Spleen (tissue), 11 donors: ENCODE measurements around the gene GCK. TPM values are rescaled to one million over a fixed set of nuclear protein-coding genes. Genes with fewer than 3 reads are reported as not detected.
A peak's percentile ranks its signal among the peaks of the same experiment; 100 is the strongest.

Source experiments
- DNase-seq: peaks from one replicate; pipeline ENCODE4 v3.0.0-alpha.2; 2020
- H3K27ac ChIP-seq, 8 donors: fragments of 200-600 bp; sonication (generic) in 7 of 8; 1 replicate in 4 of 8; 2 replicates in 4 of 8; pipeline versions ENCODE4 v1.5.0 to v1.8.0; 2016 to 2021; ENCODE audit warnings: inconsistent platforms in 4 of 8, mild to moderate bottlenecking in 4 of 8, moderate library complexity in 1 of 8
- H3K27me3 ChIP-seq, 7 donors: fragments of 200-600 bp; sonication (generic) in 6 of 7; replicated peaks in 1 of 7; 1 replicate in 4 of 7; 2 replicates in 3 of 7; pipeline versions ENCODE4 v1.5.0 to v1.8.0; 2016 to 2021; ENCODE audit warnings: inconsistent platforms in 3 of 7, mild to moderate bottlenecking in 1 of 7
- H3K36me3 ChIP-seq, 6 donors: fragments of 200-600 bp; sonication (generic) in 5 of 6; 1 replicate in 4 of 6; 2 replicates in 2 of 6; pipeline versions ENCODE4 v1.5.0 to v1.8.0; 2016 to 2021; ENCODE audit warnings: inconsistent platforms in 2 of 6
- H3K4me1 ChIP-seq, 6 donors: fragments of 200-600 bp; sonication (generic) in 5 of 6; 1 replicate in 3 of 6; 2 replicates in 3 of 6; pipeline versions ENCODE4 v1.5.0 to v1.8.0; 2016 to 2021; ENCODE audit warnings: inconsistent platforms in 3 of 6
- H3K4me3 ChIP-seq, 8 donors: fragments of 200-600 bp; sonication (generic) in 7 of 8; 1 replicate in 4 of 8; 2 replicates in 4 of 8; pipeline versions ENCODE4 v1.5.0 to v1.8.0; 2016 to 2021; ENCODE audit warnings: inconsistent platforms in 4 of 8, mild to moderate bottlenecking in 4 of 8, moderate library complexity in 2 of 8
- H3K9me3 ChIP-seq, 8 donors: fragments of 200-600 bp; sonication (generic) in 7 of 8; 1 replicate in 4 of 8; 2 replicates in 4 of 8; pipeline versions ENCODE4 v1.5.0 to v1.8.0; 2016 to 2021; ENCODE audit warnings: inconsistent platforms in 4 of 8
- CTCF ChIP-seq, 11 experiments: fragments of 200-600 bp in 7 of 11; fragments of 450-650 bp in 4 of 11; sonication (generic) in 4 of 11; IDR thresholded peaks in 8 of 11; conservative IDR thresholded peaks in 3 of 11; 1 replicate in 7 of 11; 2 replicates in 4 of 11; pipeline versions ENCODE4 v1.4.0 to v1.8.0; 2016 to 2021; ENCODE audit warnings: antibody characterized with exemption in 11 of 11, inconsistent platforms in 4 of 11, mild to moderate bottlenecking in 1 of 11
- POLR2A ChIP-seq, 3 donors: fragments of 450-650 bp; IDR thresholded peaks; one replicate each; pipeline ENCODE4 v1.5.1; 2017; ENCODE audit warnings: antibody characterized with exemption in 3 of 3, mild to moderate bottlenecking in 1 of 3
- POLR2AphosphoS5 ChIP-seq, 3 donors: sonication (generic); formaldehyde crosslinking; IDR thresholded peaks; one replicate each; pipeline ENCODE4 v1.5.1; 2017; ENCODE audit warnings: antibody characterized with exemption in 3 of 3
- WGBS, 5 donors: extraction: QIAGEN DNeasy Blood & Tissue Kit in 3 of 5; methylation state at CpG; one replicate each; pipeline versions ENCODE4 v1.1.5 to v1.1.7; 2013 to 2018; 5-methylcytosine and 5-hydroxymethylcytosine counted together
- intact Hi-C: fragments of 100-400 bp; cut with DNase I; formaldehyde crosslinking; loops from one replicate; pipeline ENCODE4 v1.15.0; 2023; ENCODE audit warnings: low total_unique reads
- polyA plus RNA-seq, 3 donors: library from polyadenylated mRNA; stranded (reverse); fragments of 200-250 nt; gene quantifications; one replicate each; pipeline ENCODE4 v1.2.1, GENCODE V29; 2013
- total RNA-seq, 7 donors: library from RNA; depleted of rRNA in 3 of 7; stranded (reverse); fragments of >200 nt in 3 of 7; fragmentation: NEBNext Ultra II Directional in 4 of 7; extraction: Animal tissue kit (Norgen Biotek cat#: 25700) in 4 of 7; gene quantifications; one replicate each; pipeline versions ENCODE4 v1.1.0 to v1.2.1, GENCODE V29; 2016 to 2021
- donor health status: healthy with polysubstance abuse.
- donor health status: DM: no; HTN: no; CAD: no; lungs with moderate emphysema.
- donor health status: DM: no; HTN: no; CAD: no.
- donor health status: Bipolar disorder and iron deficiency.
- donor health status: healthy.
- donor health status: DM: no; HTN: no; CAD: no.
- donor health status: DM: yes; HTN: yes; CAD: no.

The GCK gene
- total and polyA plus RNA-seq, 10 donors: 0.29 to 1.7 (median 0.55) TPM; not detected in 3

GRCh38 chr7:44098092-44099068 is 90.9 kb downstream of the GCK start:
- Histone ChIP-seq H3K9me3 (no peaks in the 10 kb centered on the region), H3K27me3 (peaks cover 0 to 4% (median 0%) of the 10 kb centered on the region in 7 donors), H3K4me1 (peaks cover 0 to 74% (median 45%) of the 10 kb centered on the region in 6 donors), H3K4me3 (no peak overlapping the region), H3K36me3 (no peaks in the 10 kb centered on the region), H3K27ac (peak overlapping the region in 6 of 8 donors; percentile 25 to 83 (median 68))
- intact Hi-C loops: no loop called here
- TF ChIP-seq POLR2A (IDR thresholded peaks at IDR 0.05) (no peak), POLR2AphosphoS5 (IDR thresholded peaks at IDR 0.05) (no peak)
- no peak for DNase-seq
- WGBS, 5 donors: 80 to 85% (median 83%) methylated on average over 6 of the region's 6 CpGs

DNA sequence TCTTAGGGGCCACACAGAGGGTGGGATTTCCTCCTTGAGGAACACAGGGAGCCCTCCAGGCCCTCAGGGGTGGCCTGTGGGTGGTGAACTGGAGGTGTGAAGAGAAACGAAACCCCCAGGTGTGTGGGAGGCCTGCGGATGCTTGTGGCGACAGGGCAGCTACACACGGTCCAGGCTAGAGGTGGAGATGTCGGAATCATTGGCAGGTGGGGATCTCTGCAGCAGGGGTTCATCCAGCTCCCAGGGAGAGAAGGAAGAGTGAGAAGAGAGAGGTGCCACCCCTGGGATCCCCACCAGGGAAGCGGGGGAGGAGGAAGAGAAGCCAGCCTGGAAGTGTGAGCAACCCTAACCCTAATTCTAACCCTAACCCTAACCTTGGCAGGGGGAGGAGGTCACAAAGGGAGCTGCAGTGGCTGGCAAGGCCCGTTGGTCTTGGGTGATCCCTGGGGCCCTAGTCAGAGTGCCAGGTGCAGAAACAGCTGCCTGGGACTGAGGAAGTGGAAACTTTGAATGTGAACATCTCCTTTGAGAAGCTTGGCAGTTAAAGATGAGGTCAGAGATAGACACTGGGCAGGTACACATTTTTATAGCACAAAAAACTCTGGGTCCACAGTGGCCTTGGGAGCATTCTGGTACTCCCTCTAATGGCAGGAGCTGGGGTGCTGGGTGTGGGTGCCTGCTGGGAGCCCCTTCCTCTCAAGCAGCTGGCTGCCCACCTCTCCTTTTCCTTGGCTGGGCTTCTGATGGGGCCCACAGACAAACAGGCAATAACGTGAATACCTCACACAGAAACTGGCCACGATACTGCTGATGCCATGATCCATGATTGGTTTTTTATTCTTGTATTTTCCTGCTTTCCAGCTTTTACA is 91.9 kb downstream of the GCK start:
- Histone ChIP-seq H3K4me1 (peaks cover 0 to 70% (median 44%) of the 10 kb centered on the region in 6 donors), H3K4me3 (no peak overlapping the region), H3K27me3 (no peaks in the 10 kb centered on the region), H3K9me3 (no peaks in the 10 kb centered on the region), H3K27ac (peak overlapping the region in 6 of 8 donors; percentile 25 to 83 (median 68)), H3K36me3 (no peaks in the 10 kb centered on the region)
- intact Hi-C loops: no loop called here
- 50 to 70% (median 65%) methylated on average over 9 of the region's 9 CpGs for WGBS, 5 donors
- peak; percentile 82 for DNase-seq
- TF ChIP-seq CTCF (IDR thresholded peaks at IDR 0.05 in 8 of 11, conservative IDR thresholded peaks at IDR 0.05 in 3 of 11): no peak
- peak in 2 of 3 donors; percentile 61 to 65 for TF ChIP-seq POLR2AphosphoS5 (IDR thresholded peaks at IDR 0.05)

DNA sequence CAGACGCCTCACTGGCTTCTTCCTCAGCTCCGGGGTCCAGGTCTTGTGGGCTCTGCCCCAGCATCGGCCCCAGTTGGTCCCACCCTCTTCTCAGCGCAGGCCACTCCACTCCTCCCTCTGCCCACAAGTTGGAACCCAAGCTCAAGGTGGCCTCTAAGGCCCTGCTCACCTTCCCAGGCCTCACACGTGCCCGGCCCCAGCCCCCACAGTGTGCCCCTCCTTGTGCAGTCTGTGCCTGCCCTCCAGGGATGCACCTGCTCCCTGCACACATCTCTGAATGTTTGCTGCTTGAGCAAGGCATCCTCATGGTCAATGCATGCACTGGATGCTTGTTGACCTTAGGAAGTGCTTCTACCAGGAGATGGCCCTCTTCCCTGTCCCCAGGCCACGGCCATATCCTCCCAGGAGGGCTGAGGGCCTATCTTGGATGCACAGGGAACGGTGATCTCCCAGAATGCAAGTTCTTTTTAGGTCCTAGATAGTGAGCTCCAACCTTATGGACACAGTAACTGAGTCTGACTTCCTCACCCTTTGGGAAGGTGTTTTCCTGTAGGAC is 92.8 kb downstream of the GCK start:
- Histone ChIP-seq H3K27ac (peak overlapping the region in 4 of 8 donors; percentile 66 to 83 (median 71)), H3K27me3 (no peaks in the 10 kb centered on the region), H3K4me1 (peaks cover 0 to 65% (median 42%) of the 10 kb centered on the region in 6 donors), H3K4me3 (no peak overlapping the region), H3K9me3 (no peaks in the 10 kb centered on the region), H3K36me3 (no peaks in the 10 kb centered on the region)
- WGBS, 5 donors: 72 to 79% (median 77%) methylated on average over 7 to 8 of the region's 8 CpGs
- TF ChIP-seq POLR2AphosphoS5 (IDR thresholded peaks at IDR 0.05) (no peak), POLR2A (IDR thresholded peaks at IDR 0.05) (no peak), CTCF (IDR thresholded peaks at IDR 0.05 in 8 of 11, conservative IDR thresholded peaks at IDR 0.05 in 3 of 11) (no peak)
- no peak for DNase-seq
- intact Hi-C loops: no loop called here

GRCh38 chr7:44095781-44096180 is 93.5 kb downstream of the GCK start:
- no peaks in the 10 kb centered on the region for H3K36me3 ChIP-seq
- intact Hi-C loops: no loop called here
- H3K4me3 ChIP-seq: no peak overlapping the region
- H3K9me3 ChIP-seq: no peaks in the 10 kb centered on the region
- H3K4me1 ChIP-seq: peaks cover 0 to 59% (median 36%) of the 10 kb centered on the region in 6 donors
- TF ChIP-seq POLR2A (IDR thresholded peaks at IDR 0.05) (no peak), POLR2AphosphoS5 (IDR thresholded peaks at IDR 0.05) (no peak), CTCF (IDR thresholded peaks at IDR 0.05 in 8 of 11, conservative IDR thresholded peaks at IDR 0.05 in 3 of 11) (no peak)
- 90 to 96% (median 96%) methylated on average over 3 of the region's 3 CpGs for WGBS, 5 donors
- H3K27ac ChIP-seq: peak overlapping the region in 4 of 8 donors; percentile 1 to 83 (median 71)
- no peaks in the 10 kb centered on the region for H3K27me3 ChIP-seq
- no peak for DNase-seq
